GM19324 (cell line): ENCODE results near the gene GSG1L2.
"Not testable (repeated sequence)": the region's sequence is repeated elsewhere in the genome, so short reads cannot be mapped to it uniquely, and the experiment has no call there.

Experiments used
- ATAC-seq: cut with Tn5 transposase; IDR thresholded peaks from one replicate; pipeline ENCODE4 v1.9.1; 2021; ENCODE audit warnings: mild to moderate bottlenecking, moderate library complexity; ENCODE audit not compliant: unreplicated experiment, low FRiP score

GSG1L2 gene

GRCh38 chr17:9790889-9791876 lies 30.7 kb downstream of the GSG1L2 start, which contains the start of gene DHRS7C:
Gene DHRS7C, minus strand, starts transcription at chr17:9791592. Its CDS starts 308 bp downstream, at chr17:9791284.
- no peak for ATAC-seq

- no peak for ATAC-seq
Observed at GRCh38 chr17:9790316-9790715, 31.6 kb downstream of the GSG1L2 start.

- ATAC-seq = no peak
Observed at GRCh38 chr17:9788601-9789000, 33.3 kb downstream of the GSG1L2 start.

- no peak for ATAC-seq
Observed at GRCh38 chr17:9784544-9784943, 37.3 kb downstream of the GSG1L2 start.

GRCh38 chr17:9783465-9783864 lies 38.4 kb downstream of the GSG1L2 start:
- ATAC-seq = not testable (repeated sequence)

GRCh38 chr17:9783050-9783449 lies 38.8 kb downstream of the GSG1L2 start:
- ATAC-seq = no peak

GRCh38 chr17:9780552-9780951 lies 41.3 kb downstream of the GSG1L2 start:
- no peak for ATAC-seq

- ATAC-seq = no peak
Observed at GRCh38 chr17:9776911-9777310, 45.0 kb downstream of the GSG1L2 start.

GRCh38 chr17:9772658-9773057 lies 49.2 kb downstream of the GSG1L2 start:
- no peak for ATAC-seq

- no peak for ATAC-seq
Observed at GRCh38 chr17:9771465-9771864, 50.4 kb downstream of the GSG1L2 start.

GRCh38 chr17:9769036-9769695 lies 52.7 kb downstream of the GSG1L2 start:
- ATAC-seq = no peak

- ATAC-seq = no peak
Observed at GRCh38 chr17:9768381-9768934, 53.4 kb downstream of the GSG1L2 start.

GRCh38 chr17:9767432-9767991 lies 54.4 kb downstream of the GSG1L2 start:
- ATAC-seq = no peak

GRCh38 chr17:9766970-9767369 lies 54.9 kb downstream of the GSG1L2 start:
- no peak for ATAC-seq

GRCh38 chr17:9765322-9765721 lies 56.6 kb downstream of the GSG1L2 start:
- ATAC-seq = no peak

GRCh38 chr17:9763643-9764042 lies 58.2 kb downstream of the GSG1L2 start:
- no peak for ATAC-seq

- no peak for ATAC-seq
Observed at GRCh38 chr17:9760266-9760665, 61.6 kb downstream of the GSG1L2 start.

GRCh38 chr17:9755083-9755482 lies 66.8 kb downstream of the GSG1L2 start:
- ATAC-seq = no peak
